Neural cell (in vitro differentiated cells): ENCODE data around the gene NUF2. TPM values are rescaled to one million over a fixed set of nuclear protein-coding genes. Genes with fewer than 3 reads are reported as not detected.

Experiments used
- H2AFZ ChIP-seq: fragments of 200-600, 300-800 bp; sonication (generic), shearing (Covaris generic); 2 replicates; pipeline ENCODE4 v1.6.0; 2014; ENCODE audit warnings: low read depth, mild to moderate bottlenecking, antibody characterized with exemption, low read length, moderate library complexity
- H3F3A ChIP-seq: fragments of 200-600 bp; shearing (Covaris generic); 2 replicates; pipeline ENCODE4 v1.6.1; 2016; ENCODE audit warnings: mild to moderate bottlenecking, moderate library complexity, mixed read lengths, antibody characterized with exemption, low read length; ENCODE audit not compliant: insufficient read depth, poor library complexity, severe bottlenecking
- H3K27ac ChIP-seq: fragments of 200-600, 300-800 bp; sonication (generic), shearing (Covaris generic); 2 replicates; pipeline ENCODE4 v1.5.1; 2014; ENCODE audit warnings: mild to moderate bottlenecking, low read length, moderate library complexity
- H3K27me3 ChIP-seq: fragments of 300-800, 200-600 bp; sonication (generic), shearing (Covaris generic); 2 replicates; pipeline ENCODE4 v1.6.0; 2014; ENCODE audit warnings: mild to moderate bottlenecking, low read depth, low read length, moderate library complexity; ENCODE audit not compliant: insufficient read depth
- H3K36me3 ChIP-seq: fragments of 300-800, 200-600 bp; sonication (generic), shearing (Covaris generic); 2 replicates; pipeline ENCODE4 v1.5.1; 2014; ENCODE audit warnings: mild to moderate bottlenecking, antibody characterized with exemption, low read length, moderate library complexity; ENCODE audit not compliant: insufficient read depth
- H3K4me2 ChIP-seq: fragments of 300-800, 200-600 bp; sonication (generic), shearing (Covaris generic); 2 replicates; pipeline ENCODE4 v1.6.0; 2014; ENCODE audit warnings: mild to moderate bottlenecking, low read length
- H3K4me3 ChIP-seq: fragments of 300-800, 200-600 bp; sonication (generic), shearing (Covaris generic); 2 replicates; pipeline ENCODE4 v1.5.1; 2014; ENCODE audit warnings: mild to moderate bottlenecking, low read length, moderate library complexity
- H3K79me2 ChIP-seq: fragments of 200-600 bp; shearing (Covaris generic); replicated peaks from 2 replicates; pipeline ENCODE4 v1.6.0; 2014; ENCODE audit warnings: mild to moderate bottlenecking, low read length, moderate library complexity; ENCODE audit not compliant: insufficient read depth
- H3K9ac ChIP-seq: fragments of 300-800, 200-600 bp; sonication (generic), shearing (Covaris generic); 2 replicates; pipeline ENCODE4 v1.6.1; 2016; ENCODE audit warnings: mild to moderate bottlenecking, low read length, mixed read lengths
- H3K9me2 ChIP-seq: fragments of 200-600 bp; shearing (Covaris generic); 2 replicates; pipeline ENCODE4 v1.6.1; 2016; ENCODE audit warnings: mild to moderate bottlenecking, low read length, mixed read lengths; ENCODE audit not compliant: insufficient read depth
- H3K9me3 ChIP-seq: fragments of 200-600, 300-800 bp; sonication (generic), shearing (Covaris generic); 2 replicates; pipeline ENCODE4 v1.6.1; 2016; ENCODE audit warnings: mild to moderate bottlenecking, mixed run types, low read length, moderate library complexity, mixed read lengths
- H4K20me1 ChIP-seq: fragments of 200-600 bp; shearing (Covaris generic); 2 replicates; pipeline ENCODE4 v1.6.1; 2016; ENCODE audit warnings: mild to moderate bottlenecking, mixed run types; ENCODE audit not compliant: insufficient read depth
- CTCF ChIP-seq: fragments of 450-650 bp; IDR thresholded peaks from 2 replicates; pipeline ENCODE4 v1.5.1; 2014; ENCODE audit warnings: antibody characterized with exemption, mild to moderate bottlenecking, moderate library complexity; ENCODE audit not compliant: poor library complexity, severe bottlenecking
- EP300 ChIP-seq: fragments of 450-650 bp; conservative IDR thresholded peaks from 2 replicates; pipeline ENCODE4 v1.6.1; 2014; ENCODE audit warnings: antibody characterized with exemption, mild to moderate bottlenecking, moderate library complexity; ENCODE audit not compliant: poor library complexity, severe bottlenecking
- EZH2 ChIP-seq: fragments of 200-600, 300-800 bp; shearing (Covaris generic), sonication (generic); IDR thresholded peaks from 2 replicates; pipeline ENCODE4 v1.6.1; 2014; ENCODE audit warnings: antibody characterized with exemption, low read length, borderline replicate concordance, mild to moderate bottlenecking; ENCODE audit not compliant: insufficient read depth, poor library complexity, severe bottlenecking
- MXI1 ChIP-seq: fragments of 450-650 bp; conservative IDR thresholded peaks from 2 replicates; pipeline ENCODE4 v1.6.1; 2014; ENCODE audit warnings: antibody characterized with exemption, mild to moderate bottlenecking; ENCODE audit not compliant: poor library complexity, severe bottlenecking
- POLR2AphosphoS5 ChIP-seq: IDR thresholded peaks from 2 replicates; pipeline ENCODE4 v1.6.1; 2012
- RAD21 ChIP-seq: fragments of 450-650 bp; conservative IDR thresholded peaks from 2 replicates; pipeline ENCODE4 v1.6.1; 2014; ENCODE audit warnings: antibody characterized with exemption, mild to moderate bottlenecking, moderate library complexity
- REST ChIP-seq: IDR thresholded peaks from 2 replicates; pipeline ENCODE4 v1.6.1; 2012; ENCODE audit warnings: borderline replicate concordance
- SMC3 ChIP-seq: fragments of 450-650 bp; conservative IDR thresholded peaks from 2 replicates; pipeline ENCODE4 v1.6.1; 2014; ENCODE audit warnings: antibody characterized with exemption, mild to moderate bottlenecking, moderate library complexity; ENCODE audit not compliant: poor library complexity
- TAF1 ChIP-seq: IDR thresholded peaks from 2 replicates; pipeline ENCODE4 v1.6.1; 2012; ENCODE audit warnings: low read depth
- polyA plus RNA-seq: library from polyadenylated mRNA; depleted of rRNA; stranded (reverse); fragments of >200 nt; gene quantifications from 2 replicates; pipeline ENCODE4 v1.2.3, GENCODE V29; 2014

The NUF2 gene
- polyA plus RNA-seq, 1 donor from 2014 or later, result 2.8 TPM

GRCh38 chr1:163307479-163308171, 14.1 kb upstream of the NUF2 start:
- no peaks in the 10 kb centered on the region for H3K9me3 ChIP-seq
- H3K9me2 ChIP-seq, result no peaks in the 10 kb centered on the region
- no peaks in the 10 kb centered on the region for H3F3A ChIP-seq
- no peak overlapping the region for H3K4me2 ChIP-seq
- H3K27ac ChIP-seq, result no peak overlapping the region
- no peaks in the 10 kb centered on the region for H4K20me1 ChIP-seq
- no peak overlapping the region for H3K4me3 ChIP-seq
- no peaks in the 10 kb centered on the region for H3K79me2 ChIP-seq
- H3K9ac ChIP-seq, result no peak overlapping the region
- TF ChIP-seq EZH2 (no peak), RAD21 (no peak), CTCF (no peak), POLR2AphosphoS5 (no peak), EP300 (no peak), REST (no peak), MXI1 (no peak), SMC3 (no peak), TAF1 (no peak)
- no peak overlapping the region for H2AFZ ChIP-seq
- H3K36me3 ChIP-seq, result no peaks in the 10 kb centered on the region
- no peaks in the 10 kb centered on the region for H3K27me3 ChIP-seq

- Histone ChIP-seq H3K36me3 (no peaks in the 10 kb centered on the region), H3K4me3 (no peak overlapping the region), H3K79me2 (no peaks in the 10 kb centered on the region), H3K9ac (no peak overlapping the region), H3K27me3 (no peaks in the 10 kb centered on the region), H3F3A (no peaks in the 10 kb centered on the region), H3K9me2 (no peaks in the 10 kb centered on the region), H2AFZ (no peak overlapping the region), H4K20me1 (no peaks in the 10 kb centered on the region), H3K27ac (no peak overlapping the region), H3K4me2 (no peak overlapping the region), H3K9me3 (no peaks in the 10 kb centered on the region)
- TF ChIP-seq RAD21 (no peak), EZH2 (no peak), POLR2AphosphoS5 (no peak), REST (no peak), SMC3 (no peak)
These were observed 12.9 kb upstream of the NUF2 start for GRCh38 chr1:163308811-163309210.
